ENCODE results near the gene PHACTR2.
"Not testable (repeated sequence)": the region's sequence is repeated elsewhere in the genome, so short reads cannot be mapped to it uniquely, and the experiment has no call there.

Gene PHACTR2

DNA sequence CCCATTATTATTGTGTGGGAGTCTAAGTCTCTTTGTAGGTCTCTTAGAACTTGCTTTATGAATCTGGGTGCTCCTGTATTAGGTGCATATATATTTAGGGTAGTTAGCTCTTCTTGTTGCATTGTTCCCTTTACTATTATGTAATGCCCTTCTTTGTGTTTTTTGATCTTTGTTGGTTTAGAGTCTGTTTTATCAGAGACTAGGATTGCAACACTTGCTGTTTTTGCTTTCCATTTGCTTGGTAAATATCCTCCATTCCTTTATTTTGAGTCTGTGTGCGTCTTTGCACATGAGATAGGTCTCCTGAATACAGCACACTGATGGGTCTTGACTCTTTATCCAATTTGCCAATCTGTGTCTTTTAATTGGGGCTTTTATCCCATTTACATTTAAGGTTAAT, 177.3 kb downstream of the PHACTR2 start:
- not testable (repeated sequence) for H2AK5ac ChIP-seq (ENCODE audit: low read length); H3K4me1 ChIP-seq (ENCODE audit: control insufficient read depth, low read depth, low read length); H3K4me2 ChIP-seq (ENCODE audit: low read length); H4K8ac ChIP-seq (ENCODE audit: low read depth, low read length); H3K18ac ChIP-seq (ENCODE audit: low read length); H3K4ac ChIP-seq (ENCODE audit: low read depth, low read length); H2BK15ac ChIP-seq (replicated peaks; ENCODE audit: low read depth); H3K27ac ChIP-seq (ENCODE audit: low read depth, low read length); H3K79me1 ChIP-seq (ENCODE audit: low read length); H3K4me3 ChIP-seq (ENCODE audit: low read length); H3K9ac ChIP-seq (ENCODE audit: low read length); H2BK120ac ChIP-seq (ENCODE audit: low read depth, low read length); H4K5ac ChIP-seq (ENCODE audit: low read length); H2BK5ac ChIP-seq (ENCODE audit: low read length); H3K23ac ChIP-seq (ENCODE audit: low read length); DNase-seq; H3K27me3 ChIP-seq (ENCODE audit: insufficient read depth, low read length, poor library complexity); H3K79me2 ChIP-seq (ENCODE audit: control insufficient read depth, insufficient read depth, low read length); H3K56ac ChIP-seq (ENCODE audit: low read length)
- no CpG with 5 or more reads among the region's 1 CpG for WGBS (ENCODE audit: extremely low coverage, insufficient coverage, low lambda C conversion rate)
- H3K36me3 ChIP-seq (ENCODE audit: control insufficient read depth, insufficient read depth, low read length), result peaks cover 16% of the 10 kb centered on the region

DNA sequence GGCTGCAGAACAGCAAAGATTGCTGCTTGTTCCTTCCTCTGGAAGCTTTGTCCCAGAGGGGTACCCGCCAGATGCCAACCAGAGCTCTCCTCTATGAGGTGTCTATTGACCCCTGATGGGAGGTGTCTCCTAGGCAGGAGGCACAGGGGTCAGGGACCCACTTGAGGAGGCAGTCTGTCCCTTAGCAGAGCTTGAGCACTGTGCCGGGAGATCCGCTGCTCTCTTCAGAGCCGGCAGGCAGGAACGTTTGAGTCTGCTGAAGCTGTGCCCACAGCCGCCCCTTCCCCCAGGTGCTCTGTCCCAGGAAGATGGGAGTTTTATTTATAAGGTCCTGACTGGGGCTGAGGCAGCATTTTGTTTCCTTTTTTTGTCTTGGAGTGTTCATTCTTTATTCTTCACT, 179.0 kb downstream of the PHACTR2 start:
- H2BK5ac ChIP-seq (ENCODE audit: low read length); H3K4me3 ChIP-seq (ENCODE audit: low read length); DNase-seq; H2BK15ac ChIP-seq (replicated peaks; ENCODE audit: low read depth); H3K4ac ChIP-seq (ENCODE audit: low read depth, low read length); H3K4me1 ChIP-seq (ENCODE audit: control insufficient read depth, low read depth, low read length); H4K8ac ChIP-seq (ENCODE audit: low read depth, low read length); H3K27ac ChIP-seq (ENCODE audit: low read depth, low read length); H2BK120ac ChIP-seq (ENCODE audit: low read depth, low read length); H3K56ac ChIP-seq (ENCODE audit: low read length); H2AK5ac ChIP-seq (ENCODE audit: low read length); H4K5ac ChIP-seq (ENCODE audit: low read length); H3K9ac ChIP-seq (ENCODE audit: low read length); H3K23ac ChIP-seq (ENCODE audit: low read length); H3K18ac ChIP-seq (ENCODE audit: low read length); H3K27me3 ChIP-seq (ENCODE audit: insufficient read depth, low read length, poor library complexity); H3K4me2 ChIP-seq (ENCODE audit: low read length); H3K79me2 ChIP-seq (ENCODE audit: control insufficient read depth, insufficient read depth, low read length); H3K79me1 ChIP-seq (ENCODE audit: low read length): not testable (repeated sequence)
- no CpG with 5 or more reads among the region's 6 CpGs for WGBS (ENCODE audit: extremely low coverage, insufficient coverage, low lambda C conversion rate)
- H3K36me3 ChIP-seq (ENCODE audit: control insufficient read depth, insufficient read depth, low read length), result peaks cover 11% of the 10 kb centered on the region

DNA sequence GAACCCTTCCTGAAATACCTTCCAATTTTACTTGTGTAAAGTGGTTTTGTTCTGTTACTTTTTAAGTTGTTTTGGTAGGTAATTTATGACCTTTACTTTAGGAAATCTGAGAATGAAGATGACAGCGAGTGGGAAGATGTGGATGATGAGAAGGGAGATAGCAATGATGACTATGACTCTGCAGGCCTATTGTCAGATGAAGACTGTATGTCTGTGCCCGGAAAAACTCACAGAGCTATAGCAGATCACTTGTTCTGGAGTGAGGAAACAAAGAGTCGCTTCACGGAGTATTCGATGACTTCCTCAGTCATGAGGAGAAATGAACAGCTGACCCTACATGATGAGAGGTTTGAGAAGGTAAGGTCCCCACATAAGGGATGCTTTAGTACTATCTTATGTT, 179.9 kb downstream of the PHACTR2 start:
- H3K27me3 ChIP-seq (ENCODE audit: insufficient read depth, low read length, poor library complexity), result no peaks in the 10 kb centered on the region
- no peak for DNase-seq
- no peak overlapping the region for H3K27ac ChIP-seq (ENCODE audit: low read depth, low read length)
- H3K4me1 ChIP-seq (ENCODE audit: control insufficient read depth, low read depth, low read length), result no peaks in the 10 kb centered on the region
- no peak overlapping the region for H2BK5ac ChIP-seq (ENCODE audit: low read length)
- no peak overlapping the region for H3K18ac ChIP-seq (ENCODE audit: low read length)
- no peak overlapping the region for H4K5ac ChIP-seq (ENCODE audit: low read length)
- no peak overlapping the region for H2BK15ac ChIP-seq (replicated peaks; ENCODE audit: low read depth)
- H3K4me2 ChIP-seq (ENCODE audit: low read length), result no peak overlapping the region
- H3K23ac ChIP-seq (ENCODE audit: low read length), result no peak overlapping the region
- no peak overlapping the region for H2AK5ac ChIP-seq (ENCODE audit: low read length)
- no peak overlapping the region for H3K9ac ChIP-seq (ENCODE audit: low read length)
- H3K4ac ChIP-seq (ENCODE audit: low read depth, low read length), result no peak overlapping the region
- no peak overlapping the region for H3K4me3 ChIP-seq (ENCODE audit: low read length)
- H3K56ac ChIP-seq (ENCODE audit: low read length), result no peak overlapping the region
- no CpG with 5 or more reads among the region's 5 CpGs for WGBS (ENCODE audit: extremely low coverage, insufficient coverage, low lambda C conversion rate)
- no peak overlapping the region for H2BK120ac ChIP-seq (ENCODE audit: low read depth, low read length)
- no peaks in the 10 kb centered on the region for H3K79me2 ChIP-seq (ENCODE audit: control insufficient read depth, insufficient read depth, low read length)
- no peak overlapping the region for H4K8ac ChIP-seq (ENCODE audit: low read depth, low read length)
- H3K79me1 ChIP-seq (ENCODE audit: low read length), result peaks cover 2% of the 10 kb centered on the region
- H3K36me3 ChIP-seq (ENCODE audit: control insufficient read depth, insufficient read depth, low read length), result peaks cover 11% of the 10 kb centered on the region

DNA sequence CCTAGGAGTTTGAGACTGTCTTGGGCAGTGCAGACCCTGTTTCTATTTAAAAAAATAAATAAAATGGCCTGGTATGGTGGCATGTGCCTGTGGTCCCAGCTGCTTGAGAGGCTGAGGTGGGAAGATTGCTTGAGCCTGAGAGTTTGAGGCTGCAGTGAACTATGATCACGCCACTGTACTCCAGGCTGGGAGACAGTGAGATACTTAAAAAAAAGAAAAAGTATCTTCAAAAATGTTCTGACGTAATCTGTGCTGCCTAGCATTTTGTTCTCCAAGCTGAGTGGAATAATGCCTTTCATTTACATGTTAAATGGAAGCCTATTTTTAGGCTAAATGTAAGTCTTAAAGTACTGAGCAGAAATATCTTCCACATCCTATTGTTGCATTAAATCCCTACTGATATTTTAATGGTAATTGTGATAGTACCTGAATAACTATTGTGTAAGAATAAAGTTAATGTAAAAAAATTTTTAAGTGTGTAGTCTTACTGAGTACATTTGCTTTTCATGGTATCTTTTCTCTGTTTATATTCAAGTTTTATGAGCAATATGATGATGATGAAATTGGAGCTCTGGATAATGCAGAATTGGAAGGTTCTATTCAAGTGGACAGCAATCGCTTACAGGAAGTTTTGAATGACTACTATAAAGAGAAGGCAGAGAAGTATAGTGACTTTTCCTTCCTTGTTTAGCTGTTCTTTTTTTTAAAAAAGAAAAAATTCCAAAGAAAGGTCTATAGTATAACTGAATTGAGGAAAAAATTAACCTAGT, 182.3 kb downstream of the PHACTR2 start:
- Histone ChIP-seq H3K4me3 (ENCODE audit: low read length) (no peak overlapping the region), H4K8ac (ENCODE audit: low read depth, low read length) (no peak overlapping the region), H3K18ac (ENCODE audit: low read length) (no peak overlapping the region), H2AK5ac (ENCODE audit: low read length) (no peak overlapping the region), H3K56ac (ENCODE audit: low read length) (no peak overlapping the region), H3K36me3 (ENCODE audit: control insufficient read depth, insufficient read depth, low read length) (peaks cover 11% of the 10 kb centered on the region), H3K9ac (ENCODE audit: low read length) (no peak overlapping the region), H3K4me1 (ENCODE audit: control insufficient read depth, low read depth, low read length) (no peaks in the 10 kb centered on the region), H2BK5ac (ENCODE audit: low read length) (no peak overlapping the region), H3K27ac (ENCODE audit: low read depth, low read length) (no peak overlapping the region), H3K4ac (ENCODE audit: low read depth, low read length) (no peak overlapping the region), H2BK15ac (replicated peaks; ENCODE audit: low read depth) (no peak overlapping the region), H3K79me2 (ENCODE audit: control insufficient read depth, insufficient read depth, low read length) (no peaks in the 10 kb centered on the region), H3K23ac (ENCODE audit: low read length) (no peak overlapping the region), H2BK120ac (ENCODE audit: low read depth, low read length) (no peak overlapping the region), H3K27me3 (ENCODE audit: insufficient read depth, low read length, poor library complexity) (no peaks in the 10 kb centered on the region), H3K4me2 (ENCODE audit: low read length) (no peak overlapping the region), H3K79me1 (ENCODE audit: low read length) (peaks cover 2% of the 10 kb centered on the region), H4K5ac (ENCODE audit: low read length) (no peak overlapping the region)
- DNase-seq, result no peak
- WGBS (ENCODE audit: extremely low coverage, insufficient coverage, low lambda C conversion rate), result no CpG with 5 or more reads among the region's 3 CpGs

DNA sequence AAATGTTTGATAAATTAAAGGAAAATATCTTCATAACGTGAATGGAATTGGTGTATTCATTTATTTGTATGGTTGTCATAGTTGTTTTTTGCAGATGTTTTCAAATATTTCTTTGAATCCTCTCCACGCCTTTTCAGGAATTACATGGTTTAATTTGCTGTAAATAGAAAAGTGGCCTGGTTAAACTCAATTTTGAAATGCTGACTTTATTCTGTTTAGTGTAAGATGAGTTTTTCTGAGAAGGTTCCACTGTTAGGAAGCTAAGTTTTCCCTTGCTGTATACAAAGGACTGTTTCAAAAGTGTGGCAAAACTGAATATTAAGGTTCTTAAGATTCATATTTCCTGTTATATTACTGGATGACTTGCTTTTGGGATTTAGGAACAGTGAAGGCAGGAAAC, 186.0 kb downstream of the PHACTR2 start:
- Histone ChIP-seq H2BK5ac (ENCODE audit: low read length) (no peak overlapping the region), H2AK5ac (ENCODE audit: low read length) (no peak overlapping the region), H3K27me3 (ENCODE audit: insufficient read depth, low read length, poor library complexity) (no peaks in the 10 kb centered on the region), H3K36me3 (ENCODE audit: control insufficient read depth, insufficient read depth, low read length) (peaks cover 2% of the 10 kb centered on the region), H3K4me3 (ENCODE audit: low read length) (no peak overlapping the region), H4K8ac (ENCODE audit: low read depth, low read length) (no peak overlapping the region), H2BK120ac (ENCODE audit: low read depth, low read length) (no peak overlapping the region), H3K23ac (ENCODE audit: low read length) (no peak overlapping the region), H3K4me1 (ENCODE audit: control insufficient read depth, low read depth, low read length) (no peaks in the 10 kb centered on the region), H3K27ac (ENCODE audit: low read depth, low read length) (no peak overlapping the region), H2BK15ac (replicated peaks; ENCODE audit: low read depth) (no peak overlapping the region), H3K79me2 (ENCODE audit: control insufficient read depth, insufficient read depth, low read length) (no peaks in the 10 kb centered on the region), H3K4ac (ENCODE audit: low read depth, low read length) (no peak overlapping the region), H3K79me1 (ENCODE audit: low read length) (no peaks in the 10 kb centered on the region), H3K18ac (ENCODE audit: low read length) (no peak overlapping the region), H4K5ac (ENCODE audit: low read length) (no peak overlapping the region), H3K9ac (ENCODE audit: low read length) (no peak overlapping the region), H3K56ac (ENCODE audit: low read length) (no peak overlapping the region), H3K4me2 (ENCODE audit: low read length) (no peak overlapping the region)
- no peak for DNase-seq
- 100% methylated on average over 1 of the region's 2 CpGs for WGBS (ENCODE audit: extremely low coverage, insufficient coverage, low lambda C conversion rate)

DNA sequence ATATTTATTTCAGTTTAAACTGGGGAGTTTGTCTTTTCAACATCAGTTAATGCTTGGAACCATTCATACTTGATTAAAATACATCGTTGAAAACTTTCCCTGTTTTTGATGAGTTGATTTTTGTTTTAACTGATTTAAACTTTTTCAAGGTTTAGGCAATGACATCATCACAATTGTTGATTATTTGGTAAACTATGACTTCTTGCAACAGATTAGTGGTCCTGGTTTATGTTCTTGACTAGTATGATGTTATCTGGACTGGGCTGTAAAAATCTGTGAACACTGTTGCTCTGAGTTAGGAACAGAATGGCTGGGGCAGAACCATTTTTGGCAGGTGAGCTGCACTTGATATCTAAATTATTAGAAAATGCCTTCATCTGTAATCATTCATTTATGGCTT, 186.5 kb downstream of the PHACTR2 start, which contains the start of gene ZC2HC1B:
TSS of gene ZC2HC1B (plus strand) at position 241 of the 400 bp plus-strand sequence. CDS start at position 307, 66 bp downstream.
- Histone ChIP-seq H3K36me3 (ENCODE audit: control insufficient read depth, insufficient read depth, low read length) (peaks cover 2% of the 10 kb centered on the region), H3K79me1 (ENCODE audit: low read length) (no peaks in the 10 kb centered on the region), H2AK5ac (ENCODE audit: low read length) (no peak within 1 kb of the TSS), H3K23ac (ENCODE audit: low read length) (no peak within 1 kb of the TSS), H3K4me2 (ENCODE audit: low read length) (no peak within 1 kb of the TSS), H4K5ac (ENCODE audit: low read length) (no peak within 1 kb of the TSS), H3K79me2 (ENCODE audit: control insufficient read depth, insufficient read depth, low read length) (no peaks in the 10 kb centered on the region), H3K27me3 (ENCODE audit: insufficient read depth, low read length, poor library complexity) (no peaks in the 10 kb centered on the region), H3K27ac (ENCODE audit: low read depth, low read length) (no peak within 1 kb of the TSS), H3K56ac (ENCODE audit: low read length) (no peak within 1 kb of the TSS), H2BK120ac (ENCODE audit: low read depth, low read length) (no peak within 1 kb of the TSS), H3K9ac (ENCODE audit: low read length) (no peak within 1 kb of the TSS), H3K18ac (ENCODE audit: low read length) (no peak within 1 kb of the TSS), H3K4ac (ENCODE audit: low read depth, low read length) (no peak within 1 kb of the TSS), H3K4me3 (ENCODE audit: low read length) (no peak within 1 kb of the TSS), H4K8ac (ENCODE audit: low read depth, low read length) (no peak within 1 kb of the TSS), H2BK5ac (ENCODE audit: low read length) (no peak within 1 kb of the TSS), H3K4me1 (ENCODE audit: control insufficient read depth, low read depth, low read length) (no peaks in the 10 kb centered on the region), H2BK15ac (replicated peaks; ENCODE audit: low read depth) (no peak within 1 kb of the TSS)
- no peak for DNase-seq
- no CpG with 5 or more reads among the region's 1 CpG for WGBS (ENCODE audit: extremely low coverage, insufficient coverage, low lambda C conversion rate)

All from mesendoderm (in vitro differentiated cells).